OCI-LY7 (cell line): ENCODE results near the gene SPATA33.

Experiments
- CTCF ChIP-seq: fragments of 200-600 bp; sonication (generic); conservative IDR thresholded peaks from 2 replicates; pipeline ENCODE4 v1.5.1; 2014; ENCODE audit warnings: mild to moderate bottlenecking, antibody characterized with exemption, low read length, moderate library complexity, mixed read lengths
- EZH2phosphoT487 ChIP-seq: fragments of 200-600 bp; sonication (generic); IDR thresholded peaks from 2 replicates; pipeline ENCODE4 v1.6.1; 2018; ENCODE audit warnings: low read depth, borderline replicate concordance, mild to moderate bottlenecking, mixed run types, antibody characterized with exemption, low read length, moderate library complexity, mixed read lengths

- TF ChIP-seq CTCF (no peak), EZH2phosphoT487 (no peak)
These were observed 59.5 kb downstream of the SPATA33 start for GRCh38 chr16:89716916-89717687.
